Measurements from ENCODE around the gene LRP5.

GRCh38 chr11:68330700-68331337 lies 18.4 kb downstream of the LRP5 start:
- TF ChIP-seq CTBP1 (IDR thresholded peaks at IDR 0.05; ENCODE audit: borderline replicate concordance) (no peak), GTF3C2 (IDR thresholded peaks at IDR 0.05; ENCODE audit: borderline replicate concordance, extremely low read depth, insufficient read length) (no peak), ETV6 (IDR thresholded peaks at IDR 0.05; ENCODE audit: borderline replicate concordance in 1 of 2, low read depth in 2 of 2, low read length in 1 of 2) (no peak), ETV6 (CRISPR knock-in tag; IDR thresholded peaks at IDR 0.05; ENCODE audit: borderline replicate concordance) (no peak), RBBP5 (IDR thresholded peaks at IDR 0.05; ENCODE audit: borderline replicate concordance, insufficient read depth, low read length, poor library complexity, severe bottlenecking) (no peak), JUND (IDR thresholded peaks at IDR 0.05; ENCODE audit: borderline replicate concordance, low read depth, low read length) (no peak), JUND (tag; IDR thresholded peaks at IDR 0.05; ENCODE audit: borderline replicate concordance, low read depth, low read length) (no peak), HCFC1 (IDR thresholded peaks at IDR 0.05; ENCODE audit: low read depth, low read length) (no peak), CBX3 (IDR thresholded peaks at IDR 0.05; ENCODE audit: borderline replicate concordance in 1 of 2, low read length in 2 of 2) (no peak), RB1 (IDR thresholded peaks at IDR 0.05; ENCODE audit: low read depth) (no peak), JUN (IDR thresholded peaks at IDR 0.05; ENCODE audit: borderline replicate concordance, low read depth, low read length) (no peak), JUN (CRISPR knock-in tag; IDR thresholded peaks at IDR 0.05; ENCODE audit: borderline replicate concordance) (no peak), FOXA1 (IDR thresholded peaks at IDR 0.05; ENCODE audit: borderline replicate concordance) (no peak)

Measured in K562 (cell line).